ENCODE measurements around the gene DAAM2. TPM values are rescaled to one million over a fixed set of nuclear protein-coding genes. Genes with fewer than 3 reads are reported as not detected.

DAAM2 gene
- total RNA-seq, 1 experiment from 2014 or later, result 1.6 TPM

DNA sequence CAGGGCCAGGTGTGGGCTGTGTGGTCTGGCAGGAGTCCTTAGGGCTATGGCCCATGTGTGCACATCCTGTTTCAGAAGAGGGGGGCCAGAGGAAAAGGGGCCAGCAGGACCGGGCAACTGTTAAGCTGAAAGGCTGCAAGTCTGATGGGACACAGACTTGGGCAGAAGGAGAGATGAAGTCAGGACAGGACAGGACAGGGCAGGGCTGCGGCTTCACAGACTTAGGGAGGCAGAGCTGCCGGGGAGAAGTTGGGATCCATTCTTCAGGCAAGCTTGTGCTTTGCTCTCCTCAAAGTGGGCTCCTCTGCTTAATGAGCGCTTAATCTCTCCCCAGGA is 113.4 kb downstream of the DAAM2 start:
- no peak for DNase-seq (ENCODE audit: low read depth)

DNA sequence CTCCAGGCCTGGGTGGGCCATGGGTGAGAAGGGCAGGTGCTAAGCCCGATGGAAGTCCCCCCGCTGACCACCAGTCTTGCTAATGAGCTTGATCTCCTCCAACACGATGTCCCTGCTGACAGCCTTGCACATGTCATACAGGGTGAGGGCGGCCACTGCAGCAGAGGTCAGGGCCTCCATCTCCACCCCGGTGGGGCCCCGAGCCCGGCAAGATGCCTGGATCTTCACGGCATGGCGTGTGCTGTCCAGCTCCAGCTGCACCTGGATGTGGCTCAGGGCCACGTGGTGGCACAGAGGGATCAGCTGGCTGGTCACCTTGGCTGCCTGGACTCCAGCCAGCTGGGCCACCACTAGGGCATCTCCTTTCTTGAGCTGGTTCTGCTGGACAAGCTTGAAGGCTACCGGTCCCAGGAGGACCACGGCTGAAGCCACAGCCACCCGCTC is 114.2 kb downstream of the DAAM2 start:
- no peak for DNase-seq (ENCODE audit: low read depth)

DNA sequence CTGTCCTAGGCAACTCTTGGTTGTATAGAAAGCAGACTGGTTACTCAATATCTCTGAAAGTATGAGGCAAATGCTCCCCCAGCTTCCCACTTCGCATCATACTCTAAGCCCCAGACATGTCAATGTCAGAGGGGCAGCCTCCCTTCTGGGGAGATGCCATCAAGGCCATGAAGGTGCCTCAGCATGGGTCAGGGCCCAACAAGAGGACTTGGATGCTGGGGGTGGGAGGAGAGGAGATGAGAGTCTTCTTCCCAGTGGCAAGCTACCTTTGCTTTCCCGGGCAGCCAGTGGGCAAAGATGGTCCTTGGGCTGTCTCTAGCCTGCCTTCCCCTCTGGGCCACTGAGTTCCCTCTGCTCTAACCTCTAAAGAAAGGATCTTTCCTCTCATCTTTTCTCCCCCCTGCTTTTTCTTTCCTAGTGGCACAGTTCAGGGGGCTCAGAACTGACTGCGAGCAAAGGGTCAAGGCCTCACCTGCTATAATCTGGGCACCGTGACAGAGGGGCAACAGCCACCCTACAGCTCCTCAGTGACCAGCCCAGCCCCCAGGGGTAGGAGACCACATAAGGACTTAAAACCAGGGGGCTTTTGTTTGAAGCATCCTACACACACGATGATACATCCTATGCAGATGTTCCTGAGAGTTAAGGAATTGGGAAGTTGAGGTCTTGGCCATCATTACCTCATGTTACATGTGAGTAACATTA is 115.8 kb downstream of the DAAM2 start:
- no peak for DNase-seq (ENCODE audit: low read depth)

DNA sequence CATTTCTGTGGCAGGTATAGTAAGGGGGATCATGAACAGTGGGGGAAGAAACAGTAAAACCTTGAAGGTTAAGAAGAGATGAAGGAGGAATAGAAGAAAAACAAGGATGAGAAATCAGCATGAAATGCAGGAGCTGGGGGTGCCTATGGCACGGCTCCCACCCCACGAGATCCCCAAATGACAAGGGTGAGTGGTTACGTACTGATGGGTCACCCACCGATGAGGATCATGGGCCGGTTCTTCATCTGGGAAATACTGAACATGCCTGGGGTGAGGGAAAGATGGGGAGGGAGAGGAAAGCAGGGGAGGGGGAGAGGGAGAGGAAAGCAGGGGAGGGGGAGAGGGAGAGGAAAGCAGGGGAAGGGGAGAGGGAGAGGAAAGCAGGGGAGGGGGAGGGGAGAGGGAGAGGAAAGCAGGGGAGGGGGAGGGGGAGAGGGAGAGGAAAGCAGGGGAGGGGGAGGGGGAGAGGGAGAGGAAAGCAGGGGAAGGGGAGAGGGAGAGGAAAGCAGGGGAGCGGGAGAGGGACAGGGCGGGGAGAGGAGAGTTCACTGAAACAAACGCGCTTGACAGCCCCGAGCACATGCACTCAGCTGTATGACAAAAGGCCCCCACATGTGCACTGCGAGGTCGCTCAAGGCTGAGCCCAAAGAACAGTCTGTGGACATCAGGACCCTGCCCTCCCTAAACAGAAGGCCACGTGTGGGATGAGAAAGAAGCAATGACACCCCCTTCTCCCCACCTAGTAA is 116.8 kb downstream of the DAAM2 start:
- no peak for DNase-seq (ENCODE audit: low read depth)

GRCh38 chr6:39909701-39910100 is 117.5 kb downstream of the DAAM2 start:
- no peak for DNase-seq (ENCODE audit: low read depth)

- no peak for DNase-seq (ENCODE audit: low read depth)
These were observed 118.0 kb downstream of the DAAM2 start for GRCh38 chr6:39910164-39910563.

DNA sequence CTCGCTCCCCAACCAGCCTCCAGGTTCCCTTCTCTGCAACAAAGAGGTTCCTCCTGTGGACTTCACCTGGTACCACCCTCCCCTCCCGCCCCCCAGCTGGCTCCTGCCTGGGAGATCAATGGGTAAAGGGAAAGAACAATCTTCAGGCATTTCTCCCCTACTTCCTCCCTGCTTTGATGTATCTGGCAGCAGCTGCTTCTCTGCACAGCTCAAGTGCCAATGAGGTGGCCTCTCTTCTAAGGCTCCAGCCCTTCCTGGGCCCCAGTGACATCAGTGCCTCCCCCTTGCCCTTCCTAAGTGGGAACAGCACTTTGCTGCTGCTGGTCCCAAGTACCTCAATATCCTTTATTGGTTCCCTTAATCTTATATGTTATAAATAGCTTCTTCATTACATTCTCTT is 118.6 kb downstream of the DAAM2 start:
- no peak for DNase-seq (ENCODE audit: low read depth)

DNA sequence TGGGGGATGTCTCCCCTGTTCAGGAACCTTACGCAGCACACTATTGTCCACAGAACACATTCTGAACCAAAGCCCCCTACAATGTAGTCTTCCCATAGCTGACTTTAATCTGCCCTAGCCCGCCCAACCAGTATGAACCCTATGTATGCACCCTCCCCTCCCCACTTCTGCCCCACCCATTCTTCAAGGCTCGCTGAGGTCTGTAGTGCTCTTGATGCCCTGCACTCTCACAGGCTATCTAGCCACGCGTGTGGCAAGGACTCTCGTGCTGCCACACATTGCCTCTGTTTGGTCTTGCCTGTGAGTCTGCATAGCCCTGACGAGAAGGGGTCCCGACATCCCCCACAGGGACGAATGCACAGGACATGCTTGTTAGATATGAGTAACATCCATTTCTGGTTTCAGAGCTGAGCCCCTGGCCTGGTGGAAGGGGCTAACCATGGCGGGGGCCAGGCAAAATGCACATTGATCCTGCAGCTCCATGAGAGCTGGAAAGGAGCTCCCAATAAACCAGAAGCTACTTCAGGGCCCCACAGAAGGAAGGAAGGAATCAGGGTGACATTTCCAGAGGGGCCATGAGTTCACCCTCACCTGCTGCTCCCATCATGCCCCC is 119.4 kb downstream of the DAAM2 start:
- no peak for DNase-seq (ENCODE audit: low read depth)

GRCh38 chr6:39912446-39912845 is 120.3 kb downstream of the DAAM2 start:
- DNase-seq (ENCODE audit: low read depth), result no peak

- DNase-seq (ENCODE audit: low read depth), result no peak
These were observed 121.3 kb downstream of the DAAM2 start for GRCh38 chr6:39913391-39913916.

DNA sequence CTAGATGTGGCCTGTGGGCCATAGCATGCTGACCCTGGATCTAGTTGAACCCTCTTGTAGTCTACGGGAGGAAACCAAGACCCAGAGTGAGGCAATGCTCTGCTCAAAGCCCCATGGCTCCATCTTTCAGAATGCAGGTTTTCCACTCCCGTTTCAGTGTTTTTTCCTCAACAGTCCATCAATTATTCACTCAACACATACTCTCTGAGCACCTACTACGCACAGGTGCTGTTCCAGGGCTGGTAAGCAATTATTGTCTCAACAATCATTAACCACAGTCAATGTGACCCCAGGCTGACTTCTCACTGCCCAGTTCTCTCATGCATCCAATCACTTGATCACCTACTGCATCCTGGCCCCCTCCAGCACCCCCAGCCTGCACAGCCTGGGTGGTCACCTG is 122.1 kb downstream of the DAAM2 start:
- DNase-seq (ENCODE audit: low read depth), result no peak

GRCh38 chr6:39915866-39916265 is 123.7 kb downstream of the DAAM2 start:
- DNase-seq (ENCODE audit: low read depth), result no peak

DNA sequence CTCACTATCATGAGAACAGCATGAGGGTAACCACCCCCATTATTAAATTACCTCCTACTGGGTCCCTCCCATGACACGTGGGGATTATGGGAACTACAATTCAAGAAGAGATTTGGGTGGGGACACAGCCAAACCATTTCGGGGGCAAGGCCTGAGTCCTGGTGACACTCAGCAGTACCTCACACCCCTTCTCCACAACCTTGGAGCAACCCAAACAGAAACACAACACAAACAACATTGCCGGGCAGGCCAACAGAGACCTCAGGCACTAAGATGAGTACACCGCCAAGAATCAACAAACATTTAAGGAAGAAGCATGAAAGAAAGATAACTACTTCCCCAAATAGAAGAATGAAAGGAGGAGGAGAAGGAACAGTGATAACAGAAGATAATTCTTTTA is 125.2 kb downstream of the DAAM2 start:
- no peak for DNase-seq (ENCODE audit: low read depth)

GRCh38 chr6:39917981-39918380 is 125.8 kb downstream of the DAAM2 start:
- no peak for DNase-seq (ENCODE audit: low read depth)

DNA sequence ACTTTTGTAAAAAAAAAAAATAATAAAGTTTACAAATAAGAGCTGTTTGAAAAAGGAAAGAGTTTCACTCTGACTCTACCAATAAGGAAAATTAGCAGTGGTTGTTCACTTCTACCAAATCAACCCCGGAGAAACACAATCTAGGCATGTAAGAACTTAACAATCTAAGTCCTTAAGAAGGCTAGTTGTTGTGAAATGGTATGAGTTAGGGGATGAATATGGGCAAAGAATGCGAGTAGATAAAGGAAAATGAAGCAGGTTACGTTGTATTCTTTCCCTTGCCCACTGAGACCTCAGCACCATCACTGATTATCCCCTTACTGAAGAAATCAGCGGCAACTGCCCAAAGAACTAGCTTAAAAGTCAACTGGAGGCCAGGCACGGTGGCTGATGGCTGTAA is 126.7 kb downstream of the DAAM2 start:
- DNase-seq (ENCODE audit: low read depth), result no peak

- no peak for DNase-seq (ENCODE audit: low read depth)
These were observed 128.0 kb downstream of the DAAM2 start for GRCh38 chr6:39920157-39920556.

GRCh38 chr6:39922821-39923220 is 130.6 kb downstream of the DAAM2 start:
- DNase-seq (ENCODE audit: low read depth), result no peak

DNA sequence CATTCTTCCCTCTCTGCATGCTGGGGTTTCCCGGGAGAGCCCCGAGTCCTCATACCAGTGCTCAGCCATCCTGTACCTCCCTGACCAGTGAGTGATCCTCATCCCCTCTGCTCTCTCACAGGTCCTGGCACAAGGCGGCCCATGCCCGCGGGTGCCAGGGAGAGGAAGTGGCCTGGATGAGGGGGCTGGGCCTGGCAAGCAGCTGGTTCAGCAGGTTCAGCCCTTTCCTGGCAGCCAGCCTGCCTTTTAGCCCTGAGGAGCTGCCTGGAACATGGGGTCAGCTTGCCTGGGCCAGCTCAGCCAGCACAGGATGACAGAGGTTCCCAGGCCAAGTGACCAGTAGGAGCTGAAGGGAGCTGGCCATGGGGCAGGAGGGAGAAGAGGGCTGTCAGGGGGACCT is 131.2 kb downstream of the DAAM2 start:
- no peak for DNase-seq (ENCODE audit: low read depth)

DNA sequence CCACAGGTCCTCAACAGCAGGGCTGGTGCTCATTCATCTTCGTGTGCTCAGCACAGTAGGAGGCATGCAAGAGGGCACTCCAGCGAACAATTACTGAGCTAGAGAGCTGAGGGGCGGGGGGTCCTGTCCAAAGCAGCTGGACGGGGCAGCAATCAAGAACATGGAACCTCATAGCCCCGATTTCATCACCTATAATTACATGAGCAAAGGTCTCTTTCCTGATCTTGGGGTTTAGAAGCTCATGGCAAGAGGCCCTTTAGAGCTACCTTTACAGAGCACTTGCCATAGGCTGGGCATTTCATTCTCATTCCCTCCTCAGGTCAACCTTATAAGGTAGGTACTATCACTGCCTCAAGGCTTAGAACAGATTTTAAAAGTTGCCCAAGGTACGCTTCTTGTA is 131.7 kb downstream of the DAAM2 start:
- DNase-seq (ENCODE audit: low read depth), result no peak

GRCh38 chr6:39924283-39924682 is 132.1 kb downstream of the DAAM2 start:
- DNase-seq (ENCODE audit: low read depth), result no peak

GRCh38 chr6:39925191-39925930 is 133.2 kb downstream of the DAAM2 start:
- no peak for DNase-seq (ENCODE audit: low read depth)

DNA sequence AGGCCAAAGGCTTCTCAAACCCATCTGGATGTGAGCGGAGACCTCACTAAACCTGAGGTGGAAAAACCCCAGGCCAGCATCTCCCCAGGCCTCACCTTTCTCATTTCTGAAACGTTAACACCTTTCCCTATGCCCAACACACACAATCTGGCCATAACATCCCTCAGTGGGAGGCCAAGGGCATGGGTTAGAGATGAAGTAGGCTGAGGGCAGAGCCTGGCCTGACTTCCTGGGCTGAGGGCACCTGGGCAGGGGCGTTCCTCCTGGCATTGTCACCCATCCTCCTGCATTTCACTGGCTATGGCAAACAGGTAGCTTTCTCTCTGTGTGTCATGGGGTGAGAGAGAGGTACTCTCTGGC is 133.7 kb downstream of the DAAM2 start:
- no peak for DNase-seq (ENCODE audit: low read depth)
